HG02571 (cell line): ENCODE results near the gene KLHL29.

ENCODE experiments used
- ATAC-seq: cut with Tn5 transposase; IDR thresholded peaks from one replicate; pipeline ENCODE4 v1.9.1; 2021; ENCODE audit warnings: mild to moderate bottlenecking, moderate library complexity; ENCODE audit not compliant: unreplicated experiment

KLHL29 gene

DNA sequence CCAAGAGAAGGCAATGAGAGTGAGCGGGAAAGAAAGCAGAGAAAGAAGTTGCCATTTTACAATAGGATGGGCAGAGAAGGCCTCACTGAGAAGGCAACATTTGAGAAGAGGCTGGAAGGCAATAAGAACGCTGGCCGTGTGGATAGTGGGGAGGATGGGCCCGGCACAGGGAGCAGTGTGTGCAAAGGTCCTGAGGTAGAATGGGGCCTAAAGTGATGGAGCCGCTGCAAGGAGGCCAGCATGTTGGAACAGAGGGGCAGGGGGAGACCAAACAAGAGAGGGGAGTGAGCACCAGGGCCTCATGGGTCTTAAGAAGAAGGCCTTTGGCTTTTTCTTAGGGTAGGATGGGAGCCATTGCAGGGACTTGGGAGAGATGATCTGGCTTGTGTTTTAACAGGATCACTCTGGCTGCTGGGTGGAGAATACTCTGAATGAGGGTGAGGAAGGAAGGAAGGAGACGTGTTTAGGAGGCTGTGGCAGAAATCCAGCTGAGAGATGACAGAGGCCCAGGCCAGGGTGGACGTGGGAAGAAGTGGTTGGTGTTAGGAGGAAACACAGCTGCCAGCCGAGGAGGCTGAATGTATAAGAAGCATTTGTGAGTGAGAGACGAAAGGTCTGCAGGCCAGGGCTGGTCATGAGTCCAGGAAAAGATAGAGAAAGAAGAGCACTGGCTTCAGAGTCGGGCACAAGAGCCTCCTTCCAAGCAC is 159.8 kb downstream of the KLHL29 start:
- no peak for ATAC-seq

DNA sequence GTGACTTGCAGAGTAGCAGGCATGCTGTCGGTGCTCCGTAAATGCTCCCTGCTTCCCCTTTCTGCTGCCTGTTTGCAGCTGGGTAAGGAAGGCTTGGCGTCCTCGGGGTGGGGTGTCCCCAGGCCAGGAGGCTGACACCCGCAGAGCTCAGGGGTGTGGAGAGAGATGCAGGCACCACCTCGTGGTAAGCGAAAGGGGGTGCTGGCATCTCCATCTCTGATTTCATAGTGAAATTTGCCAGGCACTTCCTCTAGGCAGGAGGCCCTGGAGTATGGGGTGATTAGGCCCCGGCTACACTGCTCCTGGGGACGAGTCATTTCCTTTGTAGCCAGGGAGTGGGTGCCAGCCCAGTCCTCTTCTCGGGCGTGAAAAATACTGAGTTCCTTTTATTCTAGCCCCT is 160.4 kb downstream of the KLHL29 start:
- no peak for ATAC-seq

DNA sequence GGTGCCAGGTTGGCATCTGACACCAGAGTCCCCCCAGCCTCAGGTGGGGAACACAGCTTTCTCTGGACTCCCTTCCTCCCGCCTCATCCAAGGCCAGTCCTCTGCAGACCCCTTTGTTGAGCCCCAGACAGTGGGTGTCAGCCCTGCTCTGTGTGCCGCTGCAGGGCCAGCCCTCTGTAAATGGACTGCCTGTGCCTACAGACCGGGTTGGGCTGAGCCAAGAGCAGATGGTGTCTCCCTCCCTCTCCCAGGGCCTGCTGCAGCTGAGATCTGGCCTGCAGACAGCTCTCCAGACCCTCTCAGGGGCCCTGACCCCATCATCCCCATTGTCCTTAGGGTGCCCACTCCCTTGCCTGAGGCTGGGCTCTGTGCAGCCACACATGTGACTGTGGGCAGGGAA is 160.8 kb downstream of the KLHL29 start:
- no peak for ATAC-seq

DNA sequence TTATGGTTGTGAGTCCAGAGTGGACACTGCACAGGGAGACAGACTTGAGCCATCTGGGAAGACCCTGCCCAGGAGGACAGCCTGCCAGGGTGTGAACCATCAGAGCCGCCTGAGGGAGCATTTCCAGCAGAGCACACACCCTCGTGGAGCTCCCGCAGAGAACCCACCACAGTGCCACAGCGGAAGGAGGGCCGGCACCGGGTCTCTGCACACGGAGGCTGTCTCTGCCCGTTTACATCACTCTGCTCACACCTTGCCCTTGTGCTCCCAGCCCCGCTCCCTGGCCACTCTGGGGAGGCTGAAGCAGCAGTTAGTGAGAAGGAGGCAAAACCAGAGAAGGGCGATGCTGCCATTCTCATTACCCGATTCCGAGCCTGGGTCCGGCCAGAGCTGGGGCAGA is 161.9 kb downstream of the KLHL29 start:
- no peak for ATAC-seq

DNA sequence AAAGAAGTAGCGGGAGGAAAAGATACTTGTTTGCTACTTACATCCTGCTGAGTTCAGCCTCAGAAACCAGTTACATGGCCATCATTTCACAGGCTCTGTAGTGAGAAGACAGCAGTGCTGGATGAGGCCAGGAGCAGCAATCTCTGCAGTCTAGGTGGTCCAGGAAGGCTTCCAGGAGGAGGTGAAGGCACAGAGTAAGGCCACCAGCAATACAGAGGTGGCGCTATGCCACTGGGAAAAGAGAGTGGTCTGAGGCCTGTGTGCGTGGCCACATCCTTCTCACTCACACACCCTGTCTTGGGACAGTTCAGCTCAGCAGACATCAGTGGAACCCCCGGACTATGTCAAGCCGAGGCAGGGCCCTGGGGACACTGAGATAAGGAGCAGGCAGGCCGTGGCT is 162.7 kb downstream of the KLHL29 start:
- ATAC-seq: no peak

DNA sequence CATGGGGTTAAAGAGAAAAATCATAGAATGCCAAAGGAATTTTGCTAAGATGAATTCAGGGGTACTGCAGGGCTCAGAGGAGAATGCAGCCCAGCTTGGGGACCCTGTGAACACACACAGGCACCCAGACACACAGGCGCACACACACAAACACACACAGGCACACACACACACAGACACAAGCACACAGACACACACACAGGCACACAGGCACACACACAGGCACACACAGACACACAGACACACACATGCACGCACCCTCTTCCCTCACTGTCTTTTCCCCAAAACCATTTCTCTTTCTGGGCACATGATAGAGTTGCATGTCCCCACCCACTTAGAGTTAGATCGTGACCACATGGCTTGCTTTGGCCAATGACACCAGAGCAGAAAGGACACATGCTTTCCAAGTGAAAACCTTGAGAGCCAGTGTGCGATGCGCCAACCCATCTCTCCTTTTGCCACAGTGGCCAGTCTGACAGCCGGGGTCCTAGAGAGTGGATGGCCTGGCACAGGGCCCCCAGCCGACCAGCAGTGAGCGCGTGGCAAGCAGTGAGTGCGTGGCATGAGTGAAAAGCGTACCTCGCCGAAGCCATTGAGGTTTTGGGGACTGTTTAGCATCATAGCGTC is 163.3 kb downstream of the KLHL29 start:
- ATAC-seq: no peak

DNA sequence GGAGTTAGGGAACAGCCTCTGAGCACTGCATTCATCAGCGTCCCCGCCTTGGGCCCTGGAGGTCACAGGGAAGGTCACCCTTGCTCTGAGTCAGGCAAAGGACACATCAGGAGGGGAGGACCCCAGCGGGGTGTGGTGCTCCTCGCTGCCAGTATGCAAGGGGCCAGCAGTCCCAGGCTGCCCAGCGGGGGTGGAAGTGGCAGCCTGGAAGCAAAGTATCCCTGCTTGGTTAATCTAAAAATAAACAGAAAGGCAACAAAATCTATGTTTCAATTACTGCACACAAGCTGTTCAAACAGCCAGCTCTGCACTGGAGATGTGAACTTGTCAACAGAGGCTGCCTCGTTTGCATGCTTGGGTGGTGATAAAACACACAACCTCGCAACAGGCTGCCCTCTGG is 164.1 kb downstream of the KLHL29 start:
- ATAC-seq: no peak

DNA sequence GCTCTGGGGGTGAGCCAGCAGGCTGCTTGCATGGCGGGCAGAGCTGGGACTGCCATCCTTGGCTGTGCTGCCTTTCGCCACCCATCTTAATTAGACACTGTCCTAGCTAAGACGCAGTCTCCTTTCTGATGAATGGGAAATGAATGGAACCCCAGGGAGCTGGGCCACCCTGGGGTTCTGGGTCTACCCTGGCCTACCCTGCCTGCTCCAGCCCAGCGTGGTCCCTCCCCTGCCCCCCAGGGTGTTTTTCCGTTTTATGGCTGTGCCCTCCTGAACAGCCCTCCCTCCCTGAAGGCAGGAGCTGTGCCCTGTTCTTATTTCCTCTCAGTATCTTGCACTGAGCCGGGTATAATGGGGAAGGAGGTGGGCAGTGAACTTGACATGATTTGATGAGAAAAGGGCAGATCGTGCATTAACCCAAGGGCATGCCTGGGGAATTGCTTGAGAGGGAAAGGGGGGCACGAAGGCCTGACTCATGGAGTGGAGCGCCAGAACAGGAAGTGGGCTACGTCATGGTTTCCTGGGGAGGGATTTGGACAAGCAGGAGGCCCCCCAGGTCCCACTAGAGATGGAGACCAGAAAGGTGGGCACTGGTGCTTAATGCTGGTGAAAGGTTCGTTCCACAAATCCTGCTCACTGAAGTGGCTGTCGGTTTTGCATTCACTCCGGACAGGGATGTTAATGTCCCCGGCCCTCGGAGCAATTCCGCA is 165.0 kb downstream of the KLHL29 start:
- ATAC-seq: no peak

DNA sequence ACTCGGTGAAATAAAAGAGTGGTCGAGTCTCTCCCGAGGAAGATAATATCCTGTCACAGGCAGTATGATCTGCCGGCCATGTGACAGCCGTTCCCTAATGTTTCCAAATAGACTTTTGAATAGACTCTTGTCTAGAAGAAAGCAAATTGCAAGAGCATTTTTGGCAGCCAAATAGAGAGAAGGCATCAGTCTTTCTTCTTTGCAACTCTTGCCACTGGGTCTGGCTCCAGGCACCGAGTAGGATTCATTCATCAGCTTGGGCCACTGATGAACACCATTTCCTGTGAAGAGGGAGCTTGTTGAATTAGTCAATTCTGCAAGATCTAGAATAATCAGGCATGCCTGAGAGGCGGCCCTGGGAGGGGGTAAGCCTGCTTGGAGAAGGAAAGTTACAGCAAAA is 165.6 kb downstream of the KLHL29 start:
- no peak for ATAC-seq

DNA sequence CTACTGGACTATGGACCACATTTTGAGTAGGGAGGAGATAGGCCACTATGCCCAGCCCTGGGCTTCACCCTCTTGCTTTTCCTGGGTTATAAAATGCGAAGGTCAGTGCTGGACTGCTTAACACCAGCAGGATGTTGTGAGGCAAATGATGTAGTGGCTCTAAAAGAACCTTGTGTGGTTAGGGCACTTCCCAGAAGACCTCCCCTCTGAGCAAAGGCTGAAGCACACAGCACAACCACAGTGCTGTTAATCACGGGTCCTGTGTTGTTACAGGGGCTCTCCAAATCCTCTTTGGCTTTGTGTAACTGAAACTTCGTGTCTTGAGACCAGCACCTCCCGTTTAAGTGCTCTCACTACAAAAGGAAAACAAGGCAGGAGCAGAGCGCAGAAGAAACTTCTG is 166.9 kb downstream of the KLHL29 start:
- ATAC-seq: no peak

DNA sequence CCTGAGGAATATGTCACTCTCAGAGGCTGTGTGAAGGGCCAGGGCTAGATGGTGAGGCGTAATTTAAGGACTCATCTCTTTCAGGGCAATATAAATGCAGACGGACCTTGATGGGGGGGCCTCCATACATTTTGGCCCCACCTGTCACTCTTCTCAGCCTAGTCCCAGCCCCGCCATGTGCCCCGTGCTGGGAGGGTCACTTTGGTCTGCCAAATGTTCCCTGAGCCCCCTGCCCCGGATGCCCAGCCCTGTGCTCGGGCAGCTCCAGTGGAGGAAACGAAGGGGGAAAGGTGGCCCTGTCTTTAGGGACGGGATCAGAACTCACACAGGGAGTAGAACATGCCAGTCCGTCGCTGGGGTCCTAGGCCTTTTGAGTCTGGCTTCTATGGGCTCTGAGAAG is 168.6 kb downstream of the KLHL29 start:
- no peak for ATAC-seq

DNA sequence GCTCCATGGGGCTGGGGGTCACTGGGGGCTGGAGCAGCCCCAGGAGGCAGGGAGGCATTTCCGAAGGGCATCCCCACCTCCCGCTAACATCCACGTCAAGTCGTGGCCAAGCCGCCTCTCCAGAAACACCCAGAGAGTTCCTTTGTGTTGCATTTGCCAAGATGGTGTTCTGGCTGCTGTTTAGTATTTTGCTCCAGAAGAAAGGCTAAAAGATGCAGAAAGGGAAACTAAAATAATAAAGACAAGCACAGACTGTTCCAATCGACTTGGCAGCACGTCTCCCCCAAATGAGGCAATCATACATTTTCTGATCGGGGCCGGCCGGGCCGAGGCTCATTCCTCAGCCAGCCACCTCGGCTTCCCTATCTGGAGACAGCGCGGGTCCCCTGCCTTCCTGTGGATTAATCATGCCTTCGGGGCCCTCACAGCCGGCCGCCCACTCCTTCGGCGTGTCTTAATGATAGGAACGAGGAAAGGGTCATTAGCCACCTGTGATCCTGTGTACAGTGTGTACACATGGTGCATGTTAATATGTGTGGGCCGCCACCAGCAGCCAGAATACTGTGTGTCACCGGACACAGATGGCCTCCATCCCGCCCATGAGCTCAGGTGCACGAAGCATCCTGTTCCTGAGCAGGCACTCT is 169.2 kb downstream of the KLHL29 start:
- no peak for ATAC-seq

DNA sequence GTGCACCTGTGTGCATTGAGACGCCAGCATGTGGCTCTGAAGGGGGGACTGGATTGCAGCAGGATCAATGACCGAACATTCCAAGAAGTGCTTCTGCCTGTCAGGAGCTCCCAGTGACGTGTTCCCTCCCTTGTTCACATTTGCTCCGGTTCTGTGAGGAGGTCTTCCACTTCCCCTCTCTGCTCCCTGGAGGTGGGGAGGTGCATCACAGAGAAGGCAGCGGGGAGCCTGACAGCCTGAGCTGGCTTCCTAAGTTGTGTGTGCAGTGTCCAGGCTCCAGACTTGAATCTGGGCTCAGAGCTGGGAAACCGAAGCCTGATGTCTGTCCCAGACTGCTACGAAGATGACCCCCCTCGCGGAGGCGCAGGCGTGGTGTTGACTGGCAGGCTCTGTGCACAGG is 171.0 kb downstream of the KLHL29 start:
- ATAC-seq: no peak

DNA sequence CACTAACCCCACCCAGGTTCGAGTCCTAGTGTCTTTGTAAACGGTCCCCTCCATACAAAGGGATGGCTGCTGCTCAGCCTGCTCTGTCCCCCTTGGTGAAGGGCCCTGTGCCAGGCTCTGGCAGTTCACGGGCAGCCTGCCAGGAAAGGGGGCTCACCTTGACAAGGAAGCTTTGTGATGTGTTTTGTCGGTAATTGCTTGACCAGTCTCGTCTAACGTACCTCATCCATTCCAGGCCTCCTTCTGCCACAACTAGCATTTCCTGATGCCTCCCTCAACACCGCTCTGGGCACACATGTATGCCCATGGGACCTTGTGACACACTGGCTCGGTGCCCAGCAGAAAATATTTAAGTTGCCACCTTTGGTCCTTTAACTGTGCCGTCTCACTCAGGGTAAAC is 171.9 kb downstream of the KLHL29 start:
- no peak for ATAC-seq

DNA sequence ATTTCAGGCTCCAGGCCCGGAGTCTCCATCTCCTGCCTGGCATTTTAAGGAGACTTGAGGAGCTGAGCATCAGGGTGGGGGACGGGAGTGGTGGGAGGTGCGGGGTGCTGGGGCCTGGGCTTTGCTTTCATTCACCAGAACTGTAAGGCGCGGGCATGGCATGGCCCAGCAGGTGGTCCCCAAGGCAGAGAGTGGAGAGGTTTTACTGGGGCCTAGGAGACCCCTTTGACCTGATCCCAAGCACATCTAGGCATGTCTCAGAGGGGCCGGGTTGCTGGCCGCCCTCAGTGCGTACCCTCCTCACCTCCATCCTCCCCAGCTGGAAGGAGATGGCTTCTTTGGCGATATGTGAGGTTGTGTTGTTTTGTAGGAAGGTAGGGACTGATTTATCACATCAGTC is 172.5 kb downstream of the KLHL29 start:
- ATAC-seq: no peak

DNA sequence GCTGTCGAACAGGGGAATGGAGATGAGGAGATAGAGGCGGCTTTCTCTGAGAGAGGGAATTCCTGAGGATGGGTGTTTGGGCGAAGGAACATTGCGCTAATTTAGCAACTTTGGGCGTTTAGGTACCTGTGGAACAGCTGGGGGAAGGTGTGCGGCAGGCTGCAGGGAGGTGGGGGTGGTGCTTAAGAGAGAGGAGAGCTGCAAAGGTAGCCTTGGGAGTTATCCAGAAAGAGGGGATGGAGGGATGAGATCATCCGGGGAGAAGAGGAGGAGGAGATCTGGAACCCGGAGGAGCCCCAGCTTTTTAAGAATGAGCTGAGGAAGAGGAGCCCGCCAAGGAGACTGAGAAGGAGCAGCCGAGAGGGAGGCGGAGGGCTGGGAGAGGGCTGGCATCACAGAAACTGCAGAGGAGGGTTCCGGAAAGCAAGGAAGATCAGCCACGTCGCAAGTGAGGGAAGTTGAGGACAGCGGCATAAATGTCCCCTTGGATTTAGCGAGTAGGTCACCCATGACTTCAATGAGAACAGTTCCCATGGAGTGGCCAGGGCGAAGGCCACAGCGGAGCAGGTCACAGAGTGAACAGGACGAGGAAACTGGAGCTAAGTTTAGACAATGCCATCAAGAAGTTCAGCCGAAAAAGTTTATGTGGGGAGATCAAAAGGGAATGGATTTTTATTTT is 174.7 kb downstream of the KLHL29 start:
- ATAC-seq: no peak

DNA sequence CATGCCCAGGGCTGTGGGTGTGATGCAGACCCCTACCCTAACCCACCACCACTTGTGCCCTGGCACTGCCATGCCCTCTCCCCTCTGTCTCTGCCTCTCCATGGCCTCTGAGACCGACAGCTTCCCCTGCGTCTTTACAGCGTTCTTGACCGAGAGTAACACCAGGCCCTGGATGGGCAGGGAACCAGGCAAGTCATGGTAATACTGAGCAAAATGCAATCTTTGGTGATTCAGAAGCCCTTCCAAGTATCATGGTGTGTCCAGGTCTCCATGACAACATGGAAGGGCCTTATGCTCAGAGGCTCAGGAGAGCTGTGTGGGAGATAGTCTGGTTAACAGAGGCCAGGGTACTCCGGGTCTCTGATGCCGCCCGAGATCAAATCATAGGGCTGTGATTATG is 176.1 kb downstream of the KLHL29 start:
- no peak for ATAC-seq

DNA sequence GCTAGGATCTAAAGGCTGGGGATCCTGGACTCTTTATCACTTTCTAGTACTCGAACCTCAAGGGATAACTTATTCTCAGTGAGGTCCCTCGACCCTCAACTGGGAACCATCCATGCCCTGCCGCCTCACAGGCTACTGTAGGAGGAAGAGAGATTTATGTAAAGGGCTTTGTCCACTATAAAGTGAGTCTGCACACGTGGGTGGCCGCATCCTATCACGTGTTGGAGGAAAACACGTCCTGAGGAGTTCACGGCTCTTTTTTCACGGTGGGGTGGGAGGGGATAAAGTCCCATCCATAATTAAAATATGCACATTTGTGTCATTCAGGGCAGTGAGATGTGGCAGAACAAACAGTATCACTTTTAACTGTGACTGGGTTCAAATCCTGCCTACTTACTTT is 176.6 kb downstream of the KLHL29 start:
- ATAC-seq: no peak

DNA sequence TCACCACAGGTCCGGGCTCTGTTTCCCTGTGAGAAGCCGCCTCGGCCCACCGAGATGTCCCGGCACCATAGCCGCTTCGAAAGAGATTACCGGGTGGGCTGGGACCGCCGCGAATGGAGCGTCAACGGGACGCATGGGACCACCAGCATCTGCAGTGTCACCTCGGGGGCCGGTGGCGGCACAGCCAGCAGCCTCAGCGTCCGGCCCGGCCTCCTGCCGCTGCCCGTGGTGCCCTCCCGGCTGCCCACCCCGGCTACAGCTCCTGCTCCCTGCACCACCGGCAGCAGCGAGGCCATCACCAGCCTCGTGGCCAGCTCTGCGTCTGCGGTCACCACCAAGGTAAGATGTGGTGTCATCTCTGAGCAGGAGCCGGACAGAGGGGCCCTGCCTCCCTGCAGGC is 177.2 kb downstream of the KLHL29 start:
- no peak for ATAC-seq

DNA sequence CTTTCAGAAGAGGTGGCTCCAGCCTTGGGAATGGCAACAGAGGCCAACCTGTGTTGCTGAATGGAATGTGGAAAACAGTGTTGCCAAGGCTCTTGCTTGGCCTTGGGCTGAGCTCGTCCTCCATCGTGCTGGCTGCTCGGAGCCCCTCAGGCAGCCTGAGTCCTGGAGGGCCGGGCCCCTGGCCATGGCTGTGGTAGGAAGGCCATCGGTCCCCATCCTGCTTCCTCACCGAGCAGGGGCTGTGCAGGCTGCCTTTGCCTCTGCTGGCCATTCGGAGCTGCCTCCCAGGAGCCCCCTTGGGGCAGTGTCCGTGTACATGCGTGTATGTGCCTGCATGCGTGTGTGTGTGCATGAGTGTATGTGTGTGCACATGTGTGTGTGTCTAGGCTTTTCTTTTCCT is 178.2 kb downstream of the KLHL29 start:
- ATAC-seq: no peak
